Left forelimb (tissue), 1 donor: ENCODE measurements around the gene LY6G6D.

Experiments used
- DNase-seq: peaks from one replicate; pipeline ENCODE4 v3.0.0-alpha.2; 2018; ENCODE audit warnings: low spot score

Gene LY6G6D

DNA sequence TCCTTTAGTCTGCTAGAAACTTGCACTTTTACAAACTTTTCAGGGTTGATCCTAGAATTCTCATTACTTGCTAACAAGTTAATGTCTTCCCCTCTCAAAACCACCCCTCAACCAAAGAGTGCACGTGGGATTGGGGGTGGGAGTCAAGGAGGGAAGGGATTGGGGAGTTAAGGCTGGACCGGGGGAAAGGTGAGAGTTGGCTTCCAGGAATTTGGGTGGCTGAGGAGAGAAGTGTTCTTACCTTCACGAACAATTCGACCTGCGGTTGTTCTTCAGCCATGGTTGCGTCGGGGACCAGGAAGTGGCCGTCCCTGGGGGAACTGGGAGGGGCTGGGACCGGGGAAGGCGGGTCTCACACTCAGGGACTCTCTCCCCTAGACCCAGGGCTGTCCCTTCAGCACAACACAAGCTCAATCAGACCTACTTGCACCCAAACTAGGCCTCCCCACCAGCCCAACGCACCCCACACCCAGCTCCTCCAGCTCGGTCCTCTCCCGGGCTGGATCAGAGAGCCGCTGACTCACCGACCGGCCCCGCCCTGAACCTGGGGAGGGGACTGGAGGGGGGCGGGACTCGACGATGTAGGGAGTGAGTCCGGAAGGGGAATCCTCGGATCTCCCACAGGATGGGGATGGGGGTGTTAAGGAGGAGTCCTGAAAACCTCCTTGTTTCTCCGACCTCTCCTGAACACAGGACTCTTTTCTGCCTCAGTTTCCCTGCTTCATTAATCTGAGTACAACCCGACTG, 21.0 kb downstream of the LY6G6D start, which contains the start of gene CLIC1:
Gene CLIC1, minus strand, starts transcription at position 510 of the 747 bp plus-strand sequence. Its CDS starts 230 bp downstream, at position 280.
- peak; percentile 91 for DNase-seq

DNA sequence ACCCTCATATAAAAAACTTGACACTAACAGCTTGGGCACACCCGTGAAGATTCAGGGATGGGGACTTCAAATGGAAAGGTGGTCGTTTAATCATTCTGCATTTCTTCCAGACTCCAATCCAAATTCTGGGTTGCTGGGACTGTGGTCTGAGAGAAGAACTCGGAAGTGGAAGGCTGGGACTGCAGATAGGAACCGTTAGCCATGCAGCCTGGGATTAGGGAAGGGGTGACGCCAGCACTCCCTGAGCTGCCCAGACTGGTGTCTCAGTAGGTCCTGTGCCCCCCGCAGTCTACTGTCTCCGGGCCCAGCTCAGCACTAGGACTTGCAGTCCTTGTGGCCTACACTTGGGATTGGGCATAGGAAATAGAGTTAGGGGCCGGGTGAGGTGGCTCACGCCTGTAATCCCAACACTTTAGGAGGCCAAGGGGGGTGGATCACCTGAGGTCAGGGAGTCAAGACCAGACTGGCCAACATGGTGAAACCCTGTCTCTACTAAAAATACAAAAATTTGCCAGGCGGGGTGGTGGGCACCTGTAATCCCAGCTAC, 21.7 kb downstream of the LY6G6D start:
- DNase-seq: no peak

GRCh38 chr6:31737315-31737990, 22.3 kb downstream of the LY6G6D start:
- no peak for DNase-seq

GRCh38 chr6:31737991-31738979, 23.1 kb downstream of the LY6G6D start:
- no peak for DNase-seq

- DNase-seq: peak; percentile 99
Measured at GRCh38 chr6:31739639-31740396, 24.7 kb downstream of the LY6G6D start, which contains the start of gene MSH5. TSS of gene MSH5 (plus strand) at chr6:31740005. CDS start at chr6:31740467, 462 bp downstream.

- DNase-seq: no peak
Measured at GRCh38 chr6:31740397-31741223, 25.5 kb downstream of the LY6G6D start.

- DNase-seq: no peak
Measured at GRCh38 chr6:31741815-31742214, 26.7 kb downstream of the LY6G6D start.

DNA sequence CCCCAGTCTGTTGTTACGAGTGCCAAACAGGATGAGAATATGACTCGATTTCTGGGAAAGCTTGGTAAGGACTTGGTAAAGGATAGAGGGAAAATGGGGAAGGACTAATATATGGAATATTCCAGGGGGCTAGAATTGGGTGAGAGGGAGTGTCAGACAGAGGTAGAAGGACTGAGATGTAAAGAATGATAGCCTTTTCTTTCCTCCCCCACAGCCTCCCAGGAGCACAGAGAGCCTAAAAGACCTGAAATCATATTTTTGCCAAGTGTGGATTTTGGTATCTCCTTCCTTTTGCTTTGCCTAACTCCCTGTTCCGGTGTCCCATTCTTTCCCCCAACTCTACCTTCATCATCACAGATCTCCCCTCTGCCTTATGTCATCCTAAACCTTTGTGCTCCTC, 27.7 kb downstream of the LY6G6D start:
- DNase-seq: no peak

DNA sequence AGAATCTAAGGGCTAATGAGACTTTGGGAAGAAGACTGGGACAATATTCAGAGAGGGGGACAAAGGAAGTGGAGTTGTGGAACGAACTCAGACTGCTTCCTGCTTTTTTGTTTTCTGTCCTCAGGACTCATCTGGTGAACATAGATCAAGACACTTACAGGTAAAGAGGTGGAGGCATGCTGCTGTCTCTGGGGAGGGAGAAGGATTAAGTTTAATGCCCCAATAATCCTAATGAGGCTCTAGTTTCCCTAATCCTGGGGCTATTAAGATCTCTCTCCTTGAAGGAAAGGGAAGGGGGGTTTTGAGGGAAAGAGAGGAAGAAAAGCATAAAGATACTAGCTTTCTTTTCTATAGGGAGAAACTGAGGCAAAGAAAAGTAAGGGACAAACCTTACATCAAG, 29.3 kb downstream of the LY6G6D start:
- no peak for DNase-seq

DNA sequence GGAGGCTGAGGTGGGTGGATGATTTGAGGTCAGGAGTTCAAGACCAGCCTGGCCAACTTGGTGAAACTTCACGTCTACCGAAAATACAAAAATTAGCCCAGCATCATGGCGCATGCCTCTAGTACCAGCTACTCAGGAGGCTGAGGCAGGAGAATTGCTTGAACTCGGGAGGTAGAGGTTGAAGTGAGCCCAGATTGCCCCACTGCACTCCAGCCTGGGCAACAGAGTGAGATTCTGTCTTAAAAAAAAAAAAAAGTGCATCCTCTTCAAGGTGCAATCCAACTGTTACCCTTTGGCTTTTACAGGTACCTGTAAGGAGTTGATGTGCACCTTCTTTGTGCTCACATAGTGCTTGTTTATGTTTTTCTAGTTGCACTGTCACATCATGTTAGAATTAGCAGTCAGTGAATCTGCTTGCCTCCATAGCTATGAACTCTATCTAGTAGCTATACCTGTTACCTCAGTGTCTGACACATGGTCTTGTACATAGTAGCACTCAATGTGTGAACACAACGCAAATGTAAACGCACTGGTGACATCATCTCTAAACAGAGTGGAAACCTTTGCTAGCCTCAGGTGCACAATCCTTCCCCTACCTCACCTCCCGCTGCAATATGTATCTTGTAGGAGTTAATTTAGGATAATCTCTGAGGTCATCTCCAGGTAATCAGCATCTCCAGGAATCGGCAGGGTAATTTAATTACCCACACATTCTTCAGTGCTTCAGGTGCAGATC, 34.3 kb downstream of the LY6G6D start:
- no peak for DNase-seq

DNA sequence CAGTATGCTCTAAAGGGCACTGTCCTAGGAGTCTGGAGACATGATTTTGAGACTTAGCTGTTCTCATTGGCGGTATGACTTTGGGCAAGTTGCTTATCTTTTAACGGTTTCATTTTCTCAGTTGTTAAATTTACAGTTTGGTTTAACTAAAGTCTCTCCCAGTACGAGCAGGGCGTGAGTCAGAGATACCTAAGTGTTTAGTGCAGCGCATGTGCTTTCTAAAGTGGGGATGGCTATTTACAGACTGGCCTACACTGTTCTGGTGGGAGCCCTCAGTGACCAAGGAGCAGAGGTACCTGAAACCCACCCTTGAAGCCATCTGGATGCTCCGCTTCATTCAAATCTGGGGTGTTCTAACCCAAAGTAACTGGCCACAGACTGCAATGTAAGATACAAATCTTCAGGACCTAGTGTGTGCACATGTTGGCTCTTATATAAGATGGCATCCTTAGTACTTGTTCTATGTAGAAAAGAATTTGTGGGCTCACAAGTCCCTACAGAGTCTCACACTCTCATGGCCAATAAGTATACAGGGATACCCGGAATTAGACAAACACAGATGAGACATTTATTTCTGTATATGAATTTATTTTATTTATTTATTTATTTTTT, 35.4 kb downstream of the LY6G6D start:
- no peak for DNase-seq

DNA sequence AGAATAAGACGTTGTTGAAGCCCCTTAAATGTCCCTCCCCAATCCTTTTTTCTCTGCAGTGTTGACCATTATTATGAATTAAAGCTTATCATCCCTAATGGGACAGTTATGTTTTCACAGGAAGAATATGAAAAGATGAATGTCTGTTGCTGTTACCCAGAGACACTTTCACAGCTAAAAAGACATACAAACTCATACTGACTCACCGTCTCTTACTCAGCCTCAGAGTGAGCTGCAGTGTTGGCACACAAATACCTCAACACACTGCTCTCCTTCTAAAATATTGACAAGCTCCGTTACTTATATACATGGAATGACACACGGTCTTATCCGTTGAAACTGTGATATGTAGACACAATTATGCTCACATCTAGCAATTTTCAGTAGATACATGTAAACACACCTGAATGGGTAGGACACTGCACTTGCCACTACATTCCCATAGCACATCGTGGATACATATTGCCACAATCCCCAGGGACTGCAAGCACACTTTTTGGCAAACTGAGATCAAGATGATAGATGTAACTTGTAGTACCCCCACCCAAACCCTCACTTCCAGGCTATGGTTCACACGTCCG, 37.7 kb downstream of the LY6G6D start:
- no peak for DNase-seq

- no peak for DNase-seq
Measured at GRCh38 chr6:31758281-31758680, 43.1 kb downstream of the LY6G6D start.

DNA sequence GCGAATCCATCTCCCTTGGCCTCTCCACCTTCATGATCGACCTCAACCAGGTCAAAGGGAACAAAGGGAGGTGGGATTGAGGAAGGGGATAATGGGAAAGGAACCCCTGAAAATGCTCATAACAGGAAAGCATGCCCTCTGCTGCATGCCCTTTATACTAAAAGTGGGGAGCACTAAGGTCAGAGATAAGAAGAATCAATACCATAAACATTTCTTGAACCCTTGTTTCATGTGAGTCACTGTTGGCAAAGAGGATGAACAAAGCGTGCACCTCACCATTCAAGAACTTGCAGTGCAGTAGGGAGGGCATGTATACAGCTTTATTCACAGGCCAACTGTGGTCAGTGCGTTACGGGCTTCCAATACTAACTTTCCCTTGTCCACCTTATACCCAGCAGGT, 45.6 kb downstream of the LY6G6D start:
- DNase-seq: no peak

DNA sequence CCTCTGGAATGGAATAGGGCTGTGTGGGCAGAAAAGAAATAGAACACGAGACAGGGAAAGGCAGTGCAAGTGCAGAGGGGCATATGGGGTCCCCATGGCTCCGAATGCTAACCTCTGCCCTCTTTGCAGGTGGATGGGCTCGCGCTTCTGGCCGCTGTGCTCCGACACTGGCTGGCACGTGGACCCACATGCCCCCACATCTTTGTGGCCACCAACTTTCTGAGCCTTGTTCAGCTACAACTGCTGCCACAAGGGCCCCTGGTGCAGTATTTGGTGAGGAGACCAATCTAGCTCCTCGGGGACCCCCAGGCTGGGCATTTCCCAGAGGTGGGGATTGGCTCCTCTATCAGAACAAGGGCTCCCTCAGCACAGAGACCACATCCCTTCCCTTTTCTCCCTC, 46.2 kb downstream of the LY6G6D start:
- DNase-seq: no peak

GRCh38 chr6:31762356-31762755, 47.2 kb downstream of the LY6G6D start, which contains the start of gene SAPCD1:
TSS of gene SAPCD1 (plus strand) at chr6:31762656. CDS start at chr6:31763055, 399 bp downstream.
- no peak for DNase-seq

DNA sequence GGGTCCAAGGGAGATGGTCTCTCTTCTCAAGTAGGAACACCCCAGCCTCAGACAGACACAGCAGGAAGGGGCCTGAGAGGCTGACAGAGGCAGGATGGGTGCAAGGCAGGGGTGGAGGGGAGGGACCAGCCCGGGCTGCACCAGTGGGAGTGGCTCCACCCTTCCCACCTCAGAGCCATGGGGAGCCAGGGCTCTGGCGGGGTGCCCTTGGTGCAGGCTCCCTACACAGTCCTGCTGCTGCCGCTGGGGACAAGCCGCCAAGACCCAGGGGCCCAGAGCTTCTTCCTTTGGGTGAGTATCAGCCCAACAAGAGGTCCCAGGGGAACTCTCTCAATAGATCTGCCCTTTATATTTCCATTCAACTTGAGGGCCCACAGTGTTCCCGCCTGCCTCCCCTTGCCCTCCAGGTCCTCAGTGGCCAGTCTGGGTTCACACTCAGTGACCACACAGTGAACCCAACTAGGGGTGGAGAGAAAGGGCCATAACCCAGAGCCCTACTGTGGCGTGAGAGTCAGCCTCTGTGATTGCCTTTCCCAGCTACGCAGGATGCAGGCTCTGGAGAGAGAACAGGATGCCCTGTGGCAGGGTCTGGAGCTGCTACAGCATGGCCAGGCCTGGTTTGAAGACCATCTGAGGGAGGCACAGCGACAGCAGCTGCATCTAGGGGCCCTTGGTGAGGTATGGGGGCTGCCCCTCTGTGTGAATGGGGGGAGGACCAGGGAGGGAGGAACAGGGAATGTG, 47.9 kb downstream of the LY6G6D start:
- no peak for DNase-seq

- no peak for DNase-seq
Measured at GRCh38 chr6:31763619-31763940, 48.4 kb downstream of the LY6G6D start.
